Bronchial epithelial cell (primary cell): ENCODE results near the gene STK32C. TPM values are rescaled to one million over a fixed set of nuclear protein-coding genes. Genes with fewer than 3 reads are reported as not detected.

Experiments used
- DNase-seq: peaks from one replicate; pipeline ENCODE4 v3.0.0-alpha.2; 2010; ENCODE audit warnings: low read depth
- FAIRE-seq: peaks from 2 replicates; lab custom pipeline; 2011; peaks lifted over from hg19 to GRCh38; lab: Jason Lieb, UNC
- H3K27me3 ChIP-seq: 2 replicates; pipeline ENCODE4 v1.5.1; 2011; ENCODE audit warnings: low read length; ENCODE audit not compliant: control insufficient read depth, insufficient read depth
- H3K36me3 ChIP-seq: 2 replicates; pipeline ENCODE4 v1.5.1; 2011; ENCODE audit warnings: low read length; ENCODE audit not compliant: control insufficient read depth, insufficient read depth
- H3K4me3 ChIP-seq: 2 replicates; pipeline ENCODE4 v1.5.1; 2011; ENCODE audit warnings: mild to moderate bottlenecking, low read depth, low read length, control low read depth
- CTCF ChIP-seq: IDR thresholded peaks from 2 replicates; pipeline ENCODE4 v1.5.1; 2011; ENCODE audit warnings: mild to moderate bottlenecking, moderate library complexity, low read length, control low read depth, inconsistent platforms; ENCODE audit not compliant: insufficient read depth, severe bottlenecking
- total RNA-seq: library from RNA; depleted of rRNA; stranded (reverse); fragments of >200 nt; gene quantifications from 2 replicates; pipeline ENCODE4 v1.2.1, GENCODE V29; 2014

The STK32C gene
- total RNA-seq, 1 donor from 2014 or later: 9.7 TPM

- peaks cover 5% of the 10 kb centered on the region for H3K27me3 ChIP-seq
- TF ChIP-seq CTCF: no peak
- FAIRE-seq (no peak), DNase-seq (no peak)
- H3K4me3 ChIP-seq: no peak overlapping the region
- no peaks in the 10 kb centered on the region for H3K36me3 ChIP-seq
These were observed 1.7 kb upstream of the STK32C start for GRCh38 chr10:132309471-132309865.

- DNase-seq: no peak
- no peaks in the 10 kb centered on the region for H3K36me3 ChIP-seq
- peak overlapping the region; percentile 57 for H3K4me3 ChIP-seq
- TF ChIP-seq CTCF: no peak
- peaks cover 5% of the 10 kb centered on the region for H3K27me3 ChIP-seq
- no peak for FAIRE-seq
These were observed 1.1 kb upstream of the STK32C start for GRCh38 chr10:132308587-132309470.

DNA sequence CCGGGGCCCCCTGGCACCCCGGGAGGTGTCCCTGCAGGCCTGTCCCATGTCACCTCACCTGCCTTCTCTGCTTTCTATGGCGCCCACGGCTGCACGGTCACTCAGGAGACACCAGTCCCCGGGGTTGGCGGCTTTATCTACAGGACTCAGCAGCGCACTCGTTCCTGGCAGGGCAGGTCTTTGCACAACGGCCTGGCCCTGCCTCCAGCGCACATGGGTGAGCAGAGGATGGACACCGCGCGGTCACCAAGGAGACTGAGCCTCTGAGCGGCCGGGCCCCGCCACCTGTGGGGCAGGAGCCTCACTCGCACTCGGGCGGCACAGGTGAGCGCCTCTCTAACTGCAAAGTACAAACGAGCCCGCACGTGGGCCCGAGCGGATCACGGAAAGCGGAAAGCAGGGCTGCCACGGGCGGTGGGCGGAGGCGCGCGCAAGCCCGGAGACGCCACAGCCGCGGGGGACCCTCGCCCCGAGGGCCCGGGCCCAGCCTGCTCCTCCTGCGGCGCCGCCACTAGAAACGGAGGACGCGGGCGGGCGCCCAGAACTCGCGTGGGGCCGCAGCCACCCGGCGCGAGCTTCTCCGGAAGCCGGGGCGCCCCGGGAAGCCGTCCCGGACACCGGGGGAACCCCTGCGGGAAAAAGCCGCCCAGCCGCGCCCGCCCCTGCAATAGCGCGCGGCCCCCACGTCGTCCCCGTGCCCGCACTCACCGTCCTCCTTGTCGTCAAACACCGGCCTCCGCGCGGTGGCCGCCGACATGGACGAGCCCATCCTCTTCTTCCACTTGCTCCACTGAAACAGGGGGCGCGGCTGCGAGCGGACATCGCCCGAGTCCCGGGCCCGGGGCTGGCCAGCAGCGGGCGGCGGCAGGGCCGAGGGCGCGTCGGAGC, 642 bp downstream of the STK32C start:
- peak; percentile 16 for DNase-seq
- no peaks in the 10 kb centered on the region for H3K36me3 ChIP-seq
- no peak for TF ChIP-seq CTCF
- peak overlapping the region; percentile 57 for H3K4me3 ChIP-seq
- H3K27me3 ChIP-seq: peaks cover 5% of the 10 kb centered on the region
- no peak for FAIRE-seq

DNA sequence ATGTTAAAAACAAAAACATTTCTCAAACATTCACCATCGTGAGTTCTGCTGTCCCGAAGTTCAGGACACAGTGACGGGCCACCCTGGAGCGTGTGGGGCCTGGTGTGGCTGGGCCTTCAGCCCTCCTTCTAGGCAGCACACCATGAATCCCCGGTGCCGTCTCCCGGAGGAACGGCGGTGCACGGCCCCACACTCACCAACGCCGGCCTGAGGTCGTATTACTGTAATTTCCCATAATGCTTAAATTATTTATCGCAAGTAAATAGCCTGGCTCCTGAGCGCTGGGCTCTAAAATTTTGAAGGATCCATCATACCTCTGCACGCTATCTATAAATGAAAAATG, 1.4 kb downstream of the STK32C start:
- TF ChIP-seq CTCF: no peak
- no peak overlapping the region for H3K4me3 ChIP-seq
- no peak for DNase-seq
- H3K36me3 ChIP-seq: no peaks in the 10 kb centered on the region
- peaks cover 5% of the 10 kb centered on the region for H3K27me3 ChIP-seq
- no peak for FAIRE-seq

GRCh38 chr10:132305654-132306342, 2.0 kb downstream of the STK32C start:
- FAIRE-seq: peak; percentile 80
- DNase-seq: no peak
- no peak for TF ChIP-seq CTCF
- no peaks in the 10 kb centered on the region for H3K36me3 ChIP-seq
- H3K27me3 ChIP-seq: peaks cover 5% of the 10 kb centered on the region
- H3K4me3 ChIP-seq: no peak overlapping the region
